Measurements from ENCODE around the gene PPM1B. TPM values are rescaled to one million over a fixed set of nuclear protein-coding genes. Genes with fewer than 3 reads are reported as not detected.
A peak's percentile ranks its signal among the peaks of the same experiment; 100 is the strongest.

Gene PPM1B
- total RNA-seq, 4 donors from 2014 or later = 28.3 to 63.9 (median 37.9) TPM

DNA sequence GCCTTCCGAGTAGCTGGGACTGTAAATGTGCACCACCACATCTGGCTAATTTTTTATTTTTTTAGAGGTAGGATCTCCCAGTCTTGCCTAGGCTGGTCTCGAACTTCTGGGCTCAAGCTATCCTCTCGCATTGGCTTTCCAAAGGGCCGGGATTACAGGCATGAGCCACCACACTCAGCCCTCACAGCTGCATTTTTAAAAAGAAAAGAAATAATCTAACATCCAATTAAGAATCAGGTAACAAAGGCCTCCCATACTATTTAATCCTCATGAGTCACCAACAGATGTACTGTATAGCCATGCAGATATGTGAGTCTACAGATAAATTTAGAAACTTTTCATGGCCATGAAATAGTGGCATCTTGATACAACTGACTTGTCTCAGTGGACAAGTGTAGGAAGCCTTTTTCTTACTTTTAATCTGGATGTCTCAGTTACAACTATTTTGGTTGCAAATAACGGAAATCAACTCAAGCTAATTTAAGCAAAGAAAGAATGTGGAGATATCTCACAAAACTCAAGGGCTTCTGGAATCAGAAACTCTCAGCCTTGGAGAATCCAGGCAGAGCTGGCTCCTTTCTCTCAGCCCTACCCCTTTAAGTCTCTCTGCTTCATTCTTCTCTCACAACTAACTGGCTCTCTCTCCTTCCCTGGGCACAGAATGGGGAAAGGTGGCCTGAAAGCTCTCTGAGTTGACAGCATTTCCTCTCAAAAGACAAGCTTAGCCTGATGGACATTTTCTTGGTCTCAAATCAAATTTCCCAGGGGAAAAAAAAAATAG is 12.8 kb upstream of the PPM1B start:
- WGBS = 87% methylated on average over 5 of the region's 5 CpGs
- no peaks in the 10 kb centered on the region for H3K4me1 ChIP-seq
- H3K36me3 ChIP-seq = no peaks in the 10 kb centered on the region
- H3K27ac ChIP-seq = no peak overlapping the region
- TF ChIP-seq POLR2AphosphoS5 (IDR thresholded peaks at IDR 0.05) (no peak), POLR2A (IDR thresholded peaks at IDR 0.05) (no peak), EP300 (IDR thresholded peaks at IDR 0.05) (no peak)
- TF ChIP-seq, protein P1, sequence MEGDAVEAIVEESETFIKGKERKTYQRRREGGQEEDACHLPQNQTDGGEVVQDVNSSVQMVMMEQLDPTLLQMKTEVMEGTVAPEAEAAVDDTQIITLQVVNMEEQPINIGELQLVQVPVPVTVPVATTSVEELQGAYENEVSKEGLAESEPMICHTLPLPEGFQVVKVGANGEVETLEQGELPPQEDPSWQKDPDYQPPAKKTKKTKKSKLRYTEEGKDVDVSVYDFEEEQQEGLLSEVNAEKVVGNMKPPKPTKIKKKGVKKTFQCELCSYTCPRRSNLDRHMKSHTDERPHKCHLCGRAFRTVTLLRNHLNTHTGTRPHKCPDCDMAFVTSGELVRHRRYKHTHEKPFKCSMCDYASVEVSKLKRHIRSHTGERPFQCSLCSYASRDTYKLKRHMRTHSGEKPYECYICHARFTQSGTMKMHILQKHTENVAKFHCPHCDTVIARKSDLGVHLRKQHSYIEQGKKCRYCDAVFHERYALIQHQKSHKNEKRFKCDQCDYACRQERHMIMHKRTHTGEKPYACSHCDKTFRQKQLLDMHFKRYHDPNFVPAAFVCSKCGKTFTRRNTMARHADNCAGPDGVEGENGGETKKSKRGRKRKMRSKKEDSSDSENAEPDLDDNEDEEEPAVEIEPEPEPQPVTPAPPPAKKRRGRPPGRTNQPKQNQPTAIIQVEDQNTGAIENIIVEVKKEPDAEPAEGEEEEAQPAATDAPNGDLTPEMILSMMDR (IDR thresholded peaks at IDR 0.05) = no peak
- no peaks in the 10 kb centered on the region for H3K27me3 ChIP-seq
- no peaks in the 10 kb centered on the region for H3K9me3 ChIP-seq
- H3K4me3 ChIP-seq = no peak overlapping the region
- no peak for DNase-seq (ENCODE audit: low spot score in 2 of 2)

DNA sequence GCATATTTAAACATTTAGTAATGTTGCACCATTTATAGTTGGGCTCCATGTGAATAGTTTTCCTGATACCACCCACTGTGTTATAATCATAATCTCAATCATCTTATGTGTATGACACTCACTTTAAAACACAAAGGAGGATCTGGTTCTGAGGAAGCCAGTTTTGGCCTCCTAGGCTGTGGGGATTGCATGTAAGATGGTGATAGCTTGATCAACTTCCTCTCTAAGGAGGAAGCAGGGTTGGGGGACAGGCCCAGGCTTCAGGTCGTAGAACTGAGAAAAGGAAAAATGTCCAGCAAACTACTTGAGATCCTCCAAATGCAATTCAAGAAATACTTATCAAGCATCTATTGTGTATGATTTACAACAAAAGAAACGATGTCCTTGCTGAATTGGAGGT is 4.9 kb upstream of the PPM1B start:
- Histone ChIP-seq H3K9me3 (no peaks in the 10 kb centered on the region), H3K4me1 (peaks cover 6% of the 10 kb centered on the region), H3K36me3 (no peaks in the 10 kb centered on the region), H3K4me3 (no peak overlapping the region), H3K27ac (no peak overlapping the region), H3K27me3 (no peaks in the 10 kb centered on the region)
- no peak for TF ChIP-seq POLR2AphosphoS5 (IDR thresholded peaks at IDR 0.05)
- TF ChIP-seq EP300 (IDR thresholded peaks at IDR 0.05) = no peak
- TF ChIP-seq, protein P1 (IDR thresholded peaks at IDR 0.05) = no peak
- TF ChIP-seq POLR2A (IDR thresholded peaks at IDR 0.05) = no peak
- no peak for DNase-seq (ENCODE audit: low spot score in 2 of 2)
- 84% methylated on average over 2 of the region's 2 CpGs for WGBS

DNA sequence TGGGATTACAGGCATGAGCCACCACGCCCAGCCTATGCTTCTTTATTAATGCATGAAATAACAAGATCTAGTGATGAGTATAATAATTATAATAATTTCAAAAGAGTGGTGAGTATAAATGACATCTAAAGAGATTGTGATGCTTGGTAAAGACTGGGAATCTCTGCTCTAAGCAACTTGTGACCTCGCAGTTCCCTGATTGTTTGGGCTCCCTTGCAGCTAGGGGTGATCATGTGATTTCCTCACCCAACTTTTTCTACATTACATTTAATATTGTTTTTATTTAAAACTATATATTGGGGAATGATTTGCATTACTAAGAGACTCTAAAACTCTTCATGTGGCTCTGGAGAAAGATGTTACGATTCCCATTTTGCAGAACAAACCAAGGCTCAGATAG is 4.1 kb upstream of the PPM1B start:
- Histone ChIP-seq H3K27me3 (no peaks in the 10 kb centered on the region), H3K9me3 (no peaks in the 10 kb centered on the region), H3K4me1 (peaks cover 6% of the 10 kb centered on the region), H3K36me3 (no peaks in the 10 kb centered on the region), H3K27ac (no peak overlapping the region), H3K4me3 (no peak overlapping the region)
- no peak for DNase-seq (ENCODE audit: low spot score in 2 of 2)
- WGBS = 95% methylated on average over 3 of the region's 3 CpGs
- TF ChIP-seq POLR2A (IDR thresholded peaks at IDR 0.05) (no peak), EP300 (IDR thresholded peaks at IDR 0.05) (no peak), POLR2AphosphoS5 (IDR thresholded peaks at IDR 0.05) (no peak)
- TF ChIP-seq, protein P1 (IDR thresholded peaks at IDR 0.05) = no peak

- H3K4me3 ChIP-seq = no peak overlapping the region
- no peaks in the 10 kb centered on the region for H3K27me3 ChIP-seq
- H3K4me1 ChIP-seq = peaks cover 18% of the 10 kb centered on the region
- no peaks in the 10 kb centered on the region for H3K9me3 ChIP-seq
- TF ChIP-seq, protein P1 (IDR thresholded peaks at IDR 0.05) = no peak
- TF ChIP-seq POLR2AphosphoS5 (IDR thresholded peaks at IDR 0.05) (no peak), EP300 (IDR thresholded peaks at IDR 0.05) (no peak), POLR2A (IDR thresholded peaks at IDR 0.05) (no peak)
- 71% methylated on average over 23 of the region's 23 CpGs for WGBS
- no peaks in the 10 kb centered on the region for H3K36me3 ChIP-seq
- H3K27ac ChIP-seq = no peak overlapping the region
- no peak for DNase-seq (ENCODE audit: low spot score in 2 of 2)
Observed at GRCh38 chr2:44166096-44166495, 2.6 kb upstream of the PPM1B start.

DNA sequence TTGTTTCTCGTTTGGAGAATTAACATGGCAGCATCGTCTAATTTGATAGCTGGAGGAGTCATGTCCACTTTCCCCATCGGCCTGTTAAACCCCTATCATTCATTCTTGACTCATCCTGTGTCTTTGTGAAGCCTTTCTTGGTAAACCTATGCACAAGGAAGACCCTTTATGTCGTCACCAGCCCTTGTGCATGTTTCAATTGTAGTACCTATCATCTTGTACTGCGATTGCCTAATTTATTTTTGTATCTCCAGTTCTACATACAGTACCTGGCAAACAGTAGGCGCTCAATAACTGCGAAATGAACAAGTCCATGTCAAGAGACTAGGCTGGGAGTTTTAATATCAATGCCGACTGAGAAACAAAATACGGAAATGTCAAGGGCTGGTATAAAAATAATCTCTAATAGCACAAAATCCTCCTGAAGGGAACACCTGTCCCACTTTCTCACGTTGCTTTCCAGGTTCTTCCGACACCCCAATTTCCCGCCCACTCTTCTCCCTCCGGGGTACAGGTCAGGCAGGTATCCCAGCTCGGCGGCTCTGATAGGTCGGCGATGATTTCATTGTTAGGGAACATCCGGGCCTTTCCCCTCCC is 1.3 kb upstream of the PPM1B start:
- Histone ChIP-seq H3K9me3 (no peaks in the 10 kb centered on the region), H3K36me3 (no peaks in the 10 kb centered on the region), H3K4me3 (peak overlapping the region; percentile 95), H3K27me3 (no peaks in the 10 kb centered on the region), H3K27ac (peak overlapping the region; percentile 98), H3K4me1 (peaks cover 23% of the 10 kb centered on the region)
- no peak for DNase-seq (ENCODE audit: low spot score in 2 of 2)
- TF ChIP-seq EP300 (IDR thresholded peaks at IDR 0.05) = no peak
- no peak for TF ChIP-seq POLR2AphosphoS5 (IDR thresholded peaks at IDR 0.05)
- TF ChIP-seq, protein P1 (IDR thresholded peaks at IDR 0.05) = no peak
- no peak for TF ChIP-seq POLR2A (IDR thresholded peaks at IDR 0.05)
- 36% methylated on average over 18 of the region's 18 CpGs for WGBS
